IMR-90 (cell line): ENCODE data around the gene TVP23C. TPM values are rescaled to one million over a fixed set of nuclear protein-coding genes. Genes with fewer than 3 reads are reported as not detected.

Experiments used
- ATAC-seq: fragments of 200-7000 bp; cut with Tn5 transposase; 2 replicates; pipeline ENCODE4 v1.9.1; 2020; ENCODE audit warnings: low read depth, mild to moderate bottlenecking, moderate library complexity
- BruUV-seq: library from RNA; stranded (reverse); fragments of 400-500 nt; replicated peaks from 2 replicates; lab custom pipeline; 2021; lab: Mats Ljungman, UMichigan
- CTCF ChIA-PET: fragments of 300-600 bp; formaldehyde crosslinking; extraction: SDS; loops from one replicate; lab custom pipeline; 2021; ENCODE audit warnings: antibody characterized with exemption; lab: Yijun Ruan, JAX
- POLR2A ChIA-PET: fragments of 300-600 bp; sonication (Branson Sonifier 250); formaldehyde crosslinking; loops from one replicate; lab custom pipeline; 2022; ENCODE audit warnings: antibody characterized with exemption; ENCODE audit not compliant: unreplicated experiment; lab: Charles Lee
- DNase-seq: peaks from one replicate; pipeline ENCODE4 v3.0.0; 2013
- H2AFZ ChIP-seq: replicated peaks from 2 replicates; pipeline ENCODE3; 2013; ENCODE audit warnings: low read length, mild to moderate bottlenecking; ENCODE audit not compliant: poor library complexity
- H2AK5ac ChIP-seq: 2 replicates; pipeline ENCODE4 v1.6.1; 2013; ENCODE audit warnings: low read depth, low read length, inconsistent platforms
- H2AK9ac ChIP-seq: replicated peaks from 2 replicates; pipeline ENCODE3; 2013; ENCODE audit warnings: mild to moderate bottlenecking, low read depth, low read length, moderate library complexity; ENCODE audit not compliant: poor library complexity
- H2BK120ac ChIP-seq: 2 replicates; pipeline ENCODE4 v1.6.1; 2013; ENCODE audit warnings: low read depth, low read length, inconsistent platforms
- H2BK15ac ChIP-seq: 3 replicates; pipeline ENCODE4 v1.6.1; 2013; ENCODE audit warnings: low read depth, low read length, inconsistent platforms
- H2BK20ac ChIP-seq: 2 replicates; pipeline ENCODE4 v1.6.1; 2013; ENCODE audit warnings: low read depth, mild to moderate bottlenecking, inconsistent platforms, low read length, moderate library complexity
- H2BK5ac ChIP-seq: 2 replicates; pipeline ENCODE4 v1.6.1; 2013; ENCODE audit warnings: mild to moderate bottlenecking, low read depth, low read length, inconsistent platforms; ENCODE audit not compliant: poor library complexity, severe bottlenecking
- H3K14ac ChIP-seq: replicated peaks from 2 replicates; pipeline ENCODE4 v1.6.1; 2013; ENCODE audit warnings: low read depth, low read length, inconsistent platforms
- H3K18ac ChIP-seq: 2 replicates; pipeline ENCODE4 v1.6.1; 2013; ENCODE audit warnings: low read depth, low read length, control low read depth
- H3K23ac ChIP-seq: 2 replicates; pipeline ENCODE4 v1.6.1; 2013; ENCODE audit warnings: low read depth, low read length, inconsistent platforms
- H3K27ac ChIP-seq: 2 replicates; pipeline ENCODE4 v1.5.1; 2013; ENCODE audit warnings: mild to moderate bottlenecking, control low read depth, low read length; ENCODE audit not compliant: insufficient read depth
- H3K27me3 ChIP-seq: 2 replicates; pipeline ENCODE4 v1.6.1; 2013; ENCODE audit warnings: low read length; ENCODE audit not compliant: control insufficient read depth, insufficient read depth
- H3K36me3 ChIP-seq: 2 replicates; pipeline ENCODE4 v1.6.1; 2013; ENCODE audit warnings: low read length, mixed read lengths; ENCODE audit not compliant: control insufficient read depth, insufficient read depth
- H3K4ac ChIP-seq: 2 replicates; pipeline ENCODE4 v1.6.1; 2013; ENCODE audit warnings: low read depth, low read length, inconsistent platforms
- H3K4me1 ChIP-seq: 2 replicates; pipeline ENCODE4 v1.6.1; 2013; ENCODE audit warnings: low read length, mixed read lengths; ENCODE audit not compliant: control insufficient read depth, insufficient read depth
- H3K4me2 ChIP-seq: 2 replicates; pipeline ENCODE4 v1.6.1; 2013; ENCODE audit warnings: low read depth, mild to moderate bottlenecking, control low read depth, low read length, moderate library complexity
- H3K4me3 ChIP-seq: 2 replicates; pipeline ENCODE4 v1.5.1; 2013; ENCODE audit warnings: low read depth, mild to moderate bottlenecking, control low read depth, low read length, moderate library complexity; ENCODE audit not compliant: insufficient read depth
- H3K56ac ChIP-seq: 2 replicates; pipeline ENCODE4 v1.6.1; 2013; ENCODE audit warnings: low read length, inconsistent platforms; ENCODE audit not compliant: insufficient read depth; ENCODE audit errors: extremely low read depth
- H3K79me1 ChIP-seq, 2 experiments: 2 replicates each; pipeline ENCODE4 v1.6.1; 2013; ENCODE audit warnings: low read length in 2 of 2, inconsistent platforms in 1 of 2, low read depth in 1 of 2
- H3K9ac ChIP-seq: 2 replicates; pipeline ENCODE4 v1.6.1; 2013; ENCODE audit warnings: low read depth, low read length, control low read depth
- H3K9me1 ChIP-seq: 2 replicates; pipeline ENCODE4 v1.6.1; 2013; ENCODE audit warnings: low read length, inconsistent platforms; ENCODE audit not compliant: insufficient read depth
- H3K9me3 ChIP-seq: 2 replicates; pipeline ENCODE4 v1.6.1; 2013; ENCODE audit warnings: low read length; ENCODE audit not compliant: control insufficient read depth, insufficient read depth
- H4K20me1 ChIP-seq: 2 replicates; pipeline ENCODE4 v1.6.1; 2013; ENCODE audit warnings: low read length, inconsistent platforms; ENCODE audit not compliant: insufficient read depth
- H4K5ac ChIP-seq: 2 replicates; pipeline ENCODE4 v1.6.1; 2013; ENCODE audit warnings: mild to moderate bottlenecking, low read depth, low read length, control low read depth
- H4K8ac ChIP-seq, 2 experiments: 2 replicates each; pipeline ENCODE4 v1.6.1; 2013; ENCODE audit warnings: low read depth in 2 of 2, low read length in 2 of 2, control low read depth in 1 of 2, inconsistent platforms in 1 of 2
- H4K91ac ChIP-seq: 2 replicates; pipeline ENCODE4 v1.6.1; 2013; ENCODE audit warnings: low read depth, low read length, inconsistent platforms; ENCODE audit not compliant: insufficient read depth
- BHLHE40 ChIP-seq: fragments of 150-350 bp; IDR thresholded peaks from 2 replicates; pipeline ENCODE4 v1.6.1; 2016; ENCODE audit warnings: mild to moderate bottlenecking, low read depth, low read length
- CEBPB ChIP-seq: IDR thresholded peaks from 2 replicates; pipeline ENCODE4 v1.6.1; 2012; ENCODE audit warnings: low read depth, low read length, improper control_type of control experiment
- CHD1 ChIP-seq: IDR thresholded peaks from 2 replicates; pipeline ENCODE4 v1.6.1; 2012; ENCODE audit warnings: low read depth, low read length, improper control_type of control experiment
- CTCF ChIP-seq: conservative IDR thresholded peaks from 2 replicates; pipeline ENCODE4 v1.5.1; 2012; ENCODE audit warnings: mild to moderate bottlenecking, low read depth, low read length, improper control_type of control experiment
- MAZ ChIP-seq: IDR thresholded peaks from 2 replicates; pipeline ENCODE4 v1.6.1; 2012; ENCODE audit warnings: low read depth, mild to moderate bottlenecking, low read length, improper control_type of control experiment, moderate library complexity, borderline replicate concordance
- MXI1 ChIP-seq: IDR thresholded peaks from 2 replicates; pipeline ENCODE4 v1.6.1; 2012; ENCODE audit warnings: low read depth, mild to moderate bottlenecking, low read length, moderate library complexity, borderline replicate concordance
- POLR2A ChIP-seq: IDR thresholded peaks from 2 replicates; pipeline ENCODE4 v1.6.1; 2012; ENCODE audit warnings: mild to moderate bottlenecking, low read depth, low read length
- SMC3 ChIP-seq: fragments of 150-350 bp; IDR thresholded peaks from 2 replicates; pipeline ENCODE4 v1.6.1; 2016; ENCODE audit warnings: low read depth, mild to moderate bottlenecking, antibody characterized with exemption, low read length, moderate library complexity
- USF2 ChIP-seq: fragments of 150-350 bp; IDR thresholded peaks from 2 replicates; pipeline ENCODE4 v1.6.1; 2017; ENCODE audit warnings: mild to moderate bottlenecking, antibody characterized with exemption, low read length, low read depth
- WGBS, 2 experiments: methylation state at CpG; one replicate each; pipeline versions ENCODE4 v1.1.5 to v1.1.7; 2013; ENCODE audit warnings: missing lambda C conversion rate in 2 of 2; ENCODE audit not compliant: insufficient read length in 1 of 2; ENCODE audit errors: extremely low coverage in 2 of 2; 5-methylcytosine and 5-hydroxymethylcytosine counted together
- dilution Hi-C: fragments of 300-500 bp; cut with HindIII; formaldehyde crosslinking; loops from one replicate; pipeline ENCODE4 v1.14.3; 2018; ENCODE audit warnings: low sequenced_read_pairs; ENCODE audit not compliant: unreplicated experiment
- in situ Hi-C: fragments of 300-500 bp; cut with MboI; formaldehyde crosslinking; loops from 3 replicates; pipeline ENCODE4 v1.14.3; 2019; ENCODE audit warnings: low sequenced_read_pairs, inconsistent platforms, mixed read lengths
- intact Hi-C: fragments of 100-400 bp; cut with micrococcal nuclease; formaldehyde crosslinking; loops from 2 replicates; pipeline ENCODE4 v1.10.0; 2022
- polyA plus RNA-seq, 3 experiments: library from polyadenylated mRNA; depleted of rRNA; stranded (reverse); fragments of >200 nt; gene quantifications; 2 replicates each; pipeline ENCODE4 v1.2.3, GENCODE V29; 2012; ENCODE audit warnings: low replicate concordance in 1 of 3
- total RNA-seq: library from RNA; depleted of rRNA; stranded (reverse); fragments of >200 nt; gene quantifications from 2 replicates; pipeline ENCODE4 v1.2.3, GENCODE V29; 2012

Gene TVP23C
- total and polyA plus RNA-seq, 2 of the 4 experiments (the other 2 are of a cell fraction) = 7.5 to 12.0 TPM

- H2BK20ac ChIP-seq = no peak overlapping the region
- H2AK9ac ChIP-seq = no peak overlapping the region
- H3K9ac ChIP-seq = no peak overlapping the region
- WGBS, 2 experiments = 36% methylated on average over 2 of the region's 4 CpGs; no CpG with 5 or more reads in 1 of the 2 experiments
- H3K4ac ChIP-seq = no peak overlapping the region
- in situ Hi-C loops = no loop called here
- no peak overlapping the region for H2BK120ac ChIP-seq
- H2BK15ac ChIP-seq = no peak overlapping the region
- intact Hi-C loops = no loop called here
- TF ChIP-seq CEBPB (no peak), MAZ (no peak), USF2 (no peak), POLR2A (no peak), BHLHE40 (no peak), MXI1 (no peak), CHD1 (no peak), CTCF (no peak), SMC3 (no peak)
- H4K5ac ChIP-seq = no peak overlapping the region
- H3K79me1 ChIP-seq = no peaks in the 10 kb centered on the region
- H3K4me1 ChIP-seq = no peaks in the 10 kb centered on the region; the same call in 1 of the 2 replicates
- DNase-seq = no peak
- H3K23ac ChIP-seq = no peak overlapping the region
- H3K36me3 ChIP-seq = peaks cover 3% of the 10 kb centered on the region; the same call in 1 of the 2 replicates
- ATAC-seq = no peak
- H4K20me1 ChIP-seq = no peaks in the 10 kb centered on the region
- H4K8ac ChIP-seq = no peak overlapping the region
- H3K9me1 ChIP-seq = peaks cover 3% of the 10 kb centered on the region
- no peak overlapping the region for H3K18ac ChIP-seq
- CTCF ChIA-PET = interaction anchor here (0.9 kb wide), 1 partner anchor 19 kb away, joined by 3 read pairs; no protein-coding TSS in a partner anchor
- no peak overlapping the region for H3K14ac ChIP-seq
- no peak overlapping the region for H3K56ac ChIP-seq
- no peak overlapping the region for H2BK5ac ChIP-seq
- BruUV-seq = no TSS peak
- H3K27ac ChIP-seq = no peak overlapping the region
- H2AK5ac ChIP-seq = no peak overlapping the region
- POLR2A ChIA-PET = no interaction called here
- no peak overlapping the region for H2AFZ ChIP-seq
- no peak overlapping the region for H3K4me3 ChIP-seq
- dilution Hi-C loops = no loop called here
- no peaks in the 10 kb centered on the region for H3K9me3 ChIP-seq
- H4K91ac ChIP-seq = no peak overlapping the region
- H3K27me3 ChIP-seq = no peaks in the 10 kb centered on the region
- no peak overlapping the region for H3K4me2 ChIP-seq
Measured at GRCh38 chr17:15485045-15485444, 78.2 kb downstream of the TVP23C start.
